ENCODE measurements around the gene PODN.

The PODN gene

DNA sequence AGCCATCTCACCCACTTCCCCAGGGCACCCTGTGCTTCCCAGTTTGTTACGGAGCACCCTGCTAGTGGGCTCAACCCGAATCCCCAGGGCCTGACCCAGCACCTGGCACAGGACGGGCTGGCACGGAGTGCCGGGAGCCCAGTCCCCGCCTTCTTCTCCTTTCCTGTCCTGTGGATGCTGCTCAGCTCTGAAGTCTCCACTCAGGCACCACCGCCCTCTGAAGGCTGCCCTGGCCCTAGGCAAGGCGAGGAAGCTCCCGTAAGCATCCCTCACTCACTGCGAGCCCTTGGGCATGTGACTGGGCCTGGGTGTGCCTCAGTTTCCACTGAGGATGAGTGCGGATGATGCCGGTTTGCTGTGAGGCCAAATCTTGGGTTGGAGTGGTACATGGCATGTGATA, 58.6 kb downstream of the PODN start:
- Histone ChIP-seq H3K4me2 (ENCODE audit: low read length) (no peak overlapping the region), H3K4me1 (no peaks in the 10 kb centered on the region), H3K9ac (no peak overlapping the region), H3K36me3 (ENCODE audit: control insufficient read depth, insufficient read depth, low read length) (no peaks in the 10 kb centered on the region), H3K4me3 (ENCODE audit: low read depth, low read length) (no peak overlapping the region), H3K27me3 (ENCODE audit: control insufficient read depth, insufficient read depth, low read length) (no peaks in the 10 kb centered on the region), H3K79me2 (no peaks in the 10 kb centered on the region), H3K9me3 (ENCODE audit: control insufficient read depth, low read length) (no peaks in the 10 kb centered on the region), H3K27ac (no peak overlapping the region), H2AFZ (no peak overlapping the region)
- TF ChIP-seq, protein P1, sequence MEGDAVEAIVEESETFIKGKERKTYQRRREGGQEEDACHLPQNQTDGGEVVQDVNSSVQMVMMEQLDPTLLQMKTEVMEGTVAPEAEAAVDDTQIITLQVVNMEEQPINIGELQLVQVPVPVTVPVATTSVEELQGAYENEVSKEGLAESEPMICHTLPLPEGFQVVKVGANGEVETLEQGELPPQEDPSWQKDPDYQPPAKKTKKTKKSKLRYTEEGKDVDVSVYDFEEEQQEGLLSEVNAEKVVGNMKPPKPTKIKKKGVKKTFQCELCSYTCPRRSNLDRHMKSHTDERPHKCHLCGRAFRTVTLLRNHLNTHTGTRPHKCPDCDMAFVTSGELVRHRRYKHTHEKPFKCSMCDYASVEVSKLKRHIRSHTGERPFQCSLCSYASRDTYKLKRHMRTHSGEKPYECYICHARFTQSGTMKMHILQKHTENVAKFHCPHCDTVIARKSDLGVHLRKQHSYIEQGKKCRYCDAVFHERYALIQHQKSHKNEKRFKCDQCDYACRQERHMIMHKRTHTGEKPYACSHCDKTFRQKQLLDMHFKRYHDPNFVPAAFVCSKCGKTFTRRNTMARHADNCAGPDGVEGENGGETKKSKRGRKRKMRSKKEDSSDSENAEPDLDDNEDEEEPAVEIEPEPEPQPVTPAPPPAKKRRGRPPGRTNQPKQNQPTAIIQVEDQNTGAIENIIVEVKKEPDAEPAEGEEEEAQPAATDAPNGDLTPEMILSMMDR (IDR thresholded peaks at IDR 0.05), result no peak

DNA sequence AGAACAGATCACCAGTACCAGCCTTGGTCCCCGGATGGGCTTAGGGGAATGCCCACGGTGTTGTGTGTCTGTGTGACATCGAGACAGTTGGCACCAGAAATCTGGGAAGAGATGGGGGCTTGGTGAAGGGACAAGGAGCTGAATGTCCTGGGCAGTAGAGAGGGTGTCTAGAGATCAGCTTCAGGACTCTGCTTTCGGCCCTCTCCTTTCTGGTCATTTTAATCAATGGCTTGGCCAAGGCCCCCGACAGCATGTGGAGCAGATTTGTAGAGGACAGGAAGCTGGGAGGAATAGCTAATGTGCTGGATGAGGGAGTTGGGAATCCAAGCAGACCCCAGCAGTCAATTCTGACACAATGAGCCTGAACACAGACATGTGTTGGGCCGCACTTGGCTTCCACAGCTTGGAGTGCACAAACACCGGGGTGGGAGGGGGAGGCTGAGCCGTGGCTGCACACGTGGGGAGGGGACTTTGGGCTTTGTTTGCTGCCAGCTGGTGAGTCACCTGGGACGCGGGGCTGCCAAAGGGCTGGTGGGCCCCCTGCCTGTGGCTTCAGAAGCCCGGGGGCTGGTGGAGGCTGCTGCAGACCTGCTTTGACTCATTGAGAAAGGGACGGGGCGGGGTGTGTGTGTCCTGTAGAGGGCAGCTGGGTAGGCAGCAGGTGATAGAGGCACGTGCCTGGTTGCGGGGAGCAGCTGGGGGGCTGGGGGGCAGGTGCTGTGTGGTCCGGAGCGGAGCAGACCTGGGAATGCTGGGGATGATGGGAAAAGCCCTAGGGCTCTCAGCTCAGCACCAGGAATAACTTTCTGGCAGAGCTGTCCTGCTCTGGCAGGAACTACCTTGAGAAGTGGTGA, 59.5 kb downstream of the PODN start:
- Histone ChIP-seq H3K79me2 (no peaks in the 10 kb centered on the region), H3K4me3 (ENCODE audit: low read depth, low read length) (no peak overlapping the region), H3K36me3 (ENCODE audit: control insufficient read depth, insufficient read depth, low read length) (no peaks in the 10 kb centered on the region), H3K27me3 (ENCODE audit: control insufficient read depth, insufficient read depth, low read length) (no peaks in the 10 kb centered on the region), H3K4me1 (no peaks in the 10 kb centered on the region), H2AFZ (no peak overlapping the region), H3K9ac (no peak overlapping the region), H3K4me2 (ENCODE audit: low read length) (no peak overlapping the region), H3K9me3 (ENCODE audit: control insufficient read depth, low read length) (no peaks in the 10 kb centered on the region), H3K27ac (no peak overlapping the region)
- TF ChIP-seq, protein P1 (IDR thresholded peaks at IDR 0.05), result no peak

DNA sequence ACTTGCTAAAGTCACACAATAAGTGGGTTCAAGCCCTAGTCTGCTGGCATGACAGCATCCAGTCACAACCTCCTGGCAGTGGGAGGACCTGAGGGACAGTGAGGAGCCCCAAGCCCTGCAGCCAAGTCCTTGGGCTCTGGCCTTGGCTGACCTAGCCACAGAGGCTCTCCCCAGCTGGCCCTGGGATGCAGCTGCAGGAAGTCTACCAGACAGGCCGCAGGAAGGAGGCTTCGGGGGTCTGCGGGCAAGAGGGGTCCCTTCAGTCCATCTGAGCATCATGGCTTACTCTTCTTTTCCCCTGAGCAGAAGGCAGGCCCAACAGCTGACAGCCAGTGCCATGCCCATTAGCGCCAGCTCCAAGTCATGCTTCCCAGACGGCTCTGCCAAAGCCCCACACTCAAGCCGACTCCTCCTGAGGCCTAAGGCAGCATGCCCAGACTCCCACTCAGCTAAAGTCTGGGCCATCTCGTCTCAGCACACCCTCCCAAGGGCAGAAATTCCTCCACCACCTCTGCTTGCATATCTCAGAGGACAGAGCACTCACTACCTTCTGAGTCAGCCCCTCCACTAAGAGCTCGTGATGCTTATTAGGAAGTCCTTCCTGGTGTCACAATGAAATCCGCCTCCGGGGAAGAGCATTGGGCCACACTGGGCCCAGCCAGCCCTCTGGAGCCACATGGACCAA, 60.3 kb downstream of the PODN start:
- H3K4me2 ChIP-seq (ENCODE audit: low read length), result no peak overlapping the region
- no peaks in the 10 kb centered on the region for H3K27me3 ChIP-seq (ENCODE audit: control insufficient read depth, insufficient read depth, low read length)
- no peak overlapping the region for H3K9ac ChIP-seq
- H2AFZ ChIP-seq, result no peak overlapping the region
- H3K4me1 ChIP-seq, result no peaks in the 10 kb centered on the region
- no peaks in the 10 kb centered on the region for H3K9me3 ChIP-seq (ENCODE audit: control insufficient read depth, low read length)
- no peaks in the 10 kb centered on the region for H3K79me2 ChIP-seq
- no peaks in the 10 kb centered on the region for H3K36me3 ChIP-seq (ENCODE audit: control insufficient read depth, insufficient read depth, low read length)
- TF ChIP-seq, protein P1 (IDR thresholded peaks at IDR 0.05), result no peak
- H3K4me3 ChIP-seq (ENCODE audit: low read depth, low read length), result no peak overlapping the region
- H3K27ac ChIP-seq, result no peak overlapping the region

DNA sequence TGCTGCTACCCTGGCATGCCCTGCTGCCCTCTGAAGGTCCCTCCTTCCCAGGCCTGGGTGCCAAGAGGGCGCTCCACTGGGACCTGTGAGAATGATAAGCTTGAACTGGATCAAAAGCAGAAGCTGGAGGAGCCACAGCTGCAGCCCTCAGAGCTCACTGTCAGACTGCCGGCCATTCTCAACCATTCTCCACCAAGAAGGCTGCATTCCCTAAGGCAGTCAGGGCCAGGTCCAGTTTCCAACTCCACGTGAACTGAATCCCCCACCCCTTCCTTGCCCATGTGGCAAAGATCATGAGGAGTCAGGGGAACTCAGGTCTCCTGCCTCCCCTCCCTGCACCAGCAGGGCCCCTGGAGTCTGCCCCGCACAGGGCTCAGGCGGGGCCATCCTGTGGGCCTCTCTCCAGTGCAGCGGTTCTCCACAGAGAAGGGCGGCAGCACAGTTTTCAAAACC, 61.0 kb downstream of the PODN start:
- H3K9ac ChIP-seq, result no peak overlapping the region
- no peaks in the 10 kb centered on the region for H3K4me1 ChIP-seq
- H3K9me3 ChIP-seq (ENCODE audit: control insufficient read depth, low read length), result no peaks in the 10 kb centered on the region
- H3K4me3 ChIP-seq (ENCODE audit: low read depth, low read length), result no peak overlapping the region
- H3K27ac ChIP-seq, result no peak overlapping the region
- no peaks in the 10 kb centered on the region for H3K36me3 ChIP-seq (ENCODE audit: control insufficient read depth, insufficient read depth, low read length)
- H3K4me2 ChIP-seq (ENCODE audit: low read length), result no peak overlapping the region
- no peaks in the 10 kb centered on the region for H3K27me3 ChIP-seq (ENCODE audit: control insufficient read depth, insufficient read depth, low read length)
- TF ChIP-seq, protein P1 (IDR thresholded peaks at IDR 0.05), result no peak
- H2AFZ ChIP-seq, result no peak overlapping the region
- H3K79me2 ChIP-seq, result no peaks in the 10 kb centered on the region

All from parathyroid adenoma (tissue), 2 donors.